ENCODE measurements around the gene OMD.
"Not testable (repeated sequence)": the region's sequence is repeated elsewhere in the genome, so short reads cannot be mapped to it uniquely, and the experiment has no call there.

DNA sequence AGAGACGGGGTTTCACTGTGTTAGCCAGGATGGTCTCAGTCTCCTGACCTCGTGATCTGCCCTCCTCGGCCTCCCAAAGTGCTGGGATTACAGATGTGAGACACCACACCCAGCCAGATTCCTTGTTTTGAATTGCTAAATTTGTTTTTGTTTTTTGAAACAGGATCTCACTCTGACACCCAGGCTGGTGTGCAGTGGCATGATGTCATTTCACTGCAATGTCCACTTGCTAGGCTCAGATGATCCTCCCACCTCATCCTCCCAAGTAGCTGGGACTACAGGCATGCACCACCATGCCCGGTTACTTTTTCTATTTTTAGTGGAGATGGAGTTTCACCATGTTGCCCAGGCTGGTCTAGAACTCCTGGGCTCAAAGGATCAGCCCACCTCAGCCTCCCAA, 13.1 kb downstream of the OMD start:
- TF ChIP-seq, protein P1, sequence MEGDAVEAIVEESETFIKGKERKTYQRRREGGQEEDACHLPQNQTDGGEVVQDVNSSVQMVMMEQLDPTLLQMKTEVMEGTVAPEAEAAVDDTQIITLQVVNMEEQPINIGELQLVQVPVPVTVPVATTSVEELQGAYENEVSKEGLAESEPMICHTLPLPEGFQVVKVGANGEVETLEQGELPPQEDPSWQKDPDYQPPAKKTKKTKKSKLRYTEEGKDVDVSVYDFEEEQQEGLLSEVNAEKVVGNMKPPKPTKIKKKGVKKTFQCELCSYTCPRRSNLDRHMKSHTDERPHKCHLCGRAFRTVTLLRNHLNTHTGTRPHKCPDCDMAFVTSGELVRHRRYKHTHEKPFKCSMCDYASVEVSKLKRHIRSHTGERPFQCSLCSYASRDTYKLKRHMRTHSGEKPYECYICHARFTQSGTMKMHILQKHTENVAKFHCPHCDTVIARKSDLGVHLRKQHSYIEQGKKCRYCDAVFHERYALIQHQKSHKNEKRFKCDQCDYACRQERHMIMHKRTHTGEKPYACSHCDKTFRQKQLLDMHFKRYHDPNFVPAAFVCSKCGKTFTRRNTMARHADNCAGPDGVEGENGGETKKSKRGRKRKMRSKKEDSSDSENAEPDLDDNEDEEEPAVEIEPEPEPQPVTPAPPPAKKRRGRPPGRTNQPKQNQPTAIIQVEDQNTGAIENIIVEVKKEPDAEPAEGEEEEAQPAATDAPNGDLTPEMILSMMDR (conservative IDR thresholded peaks at IDR 0.05): not testable (repeated sequence)
- not testable (repeated sequence) for TF ChIP-seq EZH2 (IDR thresholded peaks at IDR 0.05; ENCODE audit: low read depth)
